Retina (tissue), 1 donor: ENCODE results near the gene LHFPL2.

Source experiments
- DNase-seq: peaks from one replicate; pipeline ENCODE4 v3.0.0-alpha.2; 2016

LHFPL2 gene

GRCh38 chr5:78613756-78614155, 34.8 kb downstream of the LHFPL2 start:
- DNase-seq = no peak

DNA sequence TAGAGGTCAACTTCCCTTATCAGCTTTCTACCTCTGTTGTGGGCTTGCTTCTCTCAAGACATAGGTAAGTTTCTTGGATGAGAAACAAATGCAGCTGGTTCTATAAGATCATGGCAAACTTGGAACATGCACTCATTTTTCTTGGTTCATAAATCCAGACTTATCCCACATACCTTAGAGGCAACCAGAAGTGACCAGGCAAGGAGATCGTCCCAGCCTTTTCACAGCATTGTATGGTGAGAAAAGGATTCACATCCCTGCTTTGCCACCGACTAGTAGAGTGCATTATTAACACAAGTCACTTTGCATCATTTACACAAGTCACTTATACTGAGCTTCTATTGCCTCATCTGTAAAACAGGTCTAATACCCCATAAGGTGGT, 35.4 kb downstream of the LHFPL2 start:
- no peak for DNase-seq

DNA sequence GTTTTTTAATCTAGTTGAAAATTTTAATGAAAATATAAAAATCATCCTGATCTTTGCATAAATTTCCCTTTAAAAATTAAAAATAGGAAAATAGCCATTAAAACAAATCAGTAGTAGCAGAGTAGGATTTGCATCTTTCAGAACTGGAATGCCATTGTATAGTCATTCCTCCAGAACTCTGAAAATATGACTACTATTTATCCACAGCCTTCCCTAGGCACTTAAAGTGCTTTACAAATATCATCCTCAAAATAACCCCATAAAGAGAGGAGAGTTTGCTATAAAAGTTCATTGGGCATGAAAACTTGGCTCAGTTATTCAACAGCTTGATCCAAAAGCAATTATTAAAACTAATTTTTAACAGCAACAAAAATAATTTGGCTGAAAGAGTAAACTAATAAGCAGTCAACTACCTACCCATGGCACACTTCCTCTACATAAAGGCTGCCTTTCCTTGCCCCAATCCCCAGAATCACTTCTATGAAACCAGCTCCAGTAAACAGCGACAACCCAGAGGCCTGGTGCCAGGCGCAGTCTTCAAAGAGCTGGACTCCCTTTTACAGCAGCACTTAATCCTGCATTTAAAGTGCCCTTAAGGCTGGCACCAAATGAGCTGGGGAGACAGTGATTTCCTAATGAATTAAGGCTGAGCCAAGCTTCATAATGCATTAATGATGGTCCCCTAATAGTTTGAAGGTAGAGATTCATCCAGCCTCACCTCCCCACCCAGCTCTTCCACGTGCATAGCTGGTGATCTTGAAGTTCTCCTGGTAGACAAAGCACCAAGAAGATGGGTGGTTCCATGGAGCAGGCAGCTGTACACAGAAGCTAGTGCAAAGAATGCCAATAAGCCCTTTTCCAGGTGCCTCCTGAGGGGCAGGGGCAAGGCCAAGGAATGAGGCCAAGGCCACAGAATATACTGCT, 36.1 kb downstream of the LHFPL2 start:
- no peak for DNase-seq

GRCh38 chr5:78611126-78611605, 37.4 kb downstream of the LHFPL2 start:
- DNase-seq = peak; percentile 27

DNA sequence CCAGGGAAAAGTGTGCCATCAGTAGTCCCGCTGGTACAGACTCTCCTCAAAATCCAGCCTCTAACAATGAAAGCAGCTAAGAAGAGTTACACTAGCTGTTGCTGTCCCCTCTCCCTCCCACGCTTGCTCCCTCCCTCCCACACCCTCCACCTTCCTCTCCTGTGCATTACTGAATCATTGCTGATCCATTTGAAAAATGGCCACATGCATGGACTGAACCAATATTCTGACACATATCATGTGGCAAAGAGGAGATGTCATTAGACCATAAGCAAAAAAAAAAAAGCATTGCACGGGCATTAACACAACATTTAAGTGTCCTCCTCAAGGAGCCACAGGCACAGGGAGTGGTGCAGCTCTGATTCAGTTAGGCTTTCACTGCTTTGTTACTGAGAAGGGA, 37.9 kb downstream of the LHFPL2 start:
- no peak for DNase-seq

GRCh38 chr5:78610163-78610583, 38.4 kb downstream of the LHFPL2 start:
- DNase-seq = no peak

GRCh38 chr5:78607864-78608263, 40.7 kb downstream of the LHFPL2 start:
- no peak for DNase-seq

GRCh38 chr5:78606241-78606640, 42.3 kb downstream of the LHFPL2 start:
- no peak for DNase-seq

DNA sequence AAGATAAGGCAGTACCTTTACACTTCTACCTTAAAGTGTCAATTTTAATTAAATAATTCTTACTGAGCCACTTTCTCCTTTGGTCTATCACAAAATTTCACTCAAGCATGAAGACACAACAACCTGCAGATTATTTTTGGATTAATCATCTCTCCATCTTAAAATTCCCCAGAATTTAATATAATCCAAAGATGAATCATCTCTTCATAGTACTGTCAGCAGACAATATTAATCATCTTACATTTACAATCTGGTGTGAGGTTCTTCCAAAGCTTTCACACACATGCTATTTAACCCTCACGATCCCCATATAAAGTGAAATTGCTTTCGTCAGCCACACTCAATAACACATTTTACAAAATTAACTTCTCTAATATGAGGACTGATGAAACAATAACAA, 43.0 kb downstream of the LHFPL2 start:
- no peak for DNase-seq

GRCh38 chr5:78604689-78605285, 43.8 kb downstream of the LHFPL2 start:
- no peak for DNase-seq

GRCh38 chr5:78603636-78604175, 44.9 kb downstream of the LHFPL2 start:
- no peak for DNase-seq

DNA sequence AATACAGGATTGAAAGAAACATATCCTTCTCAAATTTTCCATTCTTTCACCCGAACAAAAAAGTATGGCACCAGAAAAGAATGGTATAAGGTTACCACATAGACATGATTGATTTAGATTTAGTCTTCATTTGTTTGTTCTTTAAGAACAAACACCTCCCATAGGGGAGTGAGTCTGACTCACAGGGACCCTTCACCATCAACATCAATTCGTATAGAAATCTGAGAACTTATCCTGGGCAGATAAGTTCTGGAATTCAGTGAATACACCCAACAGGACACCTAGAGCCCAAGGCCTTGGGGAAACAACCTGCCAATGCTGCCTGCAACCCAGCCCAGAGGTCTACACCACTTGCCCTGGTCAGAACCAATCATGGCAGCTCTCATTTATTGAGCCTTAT, 46.2 kb downstream of the LHFPL2 start:
- no peak for DNase-seq

GRCh38 chr5:78601559-78602314, 46.8 kb downstream of the LHFPL2 start:
- no peak for DNase-seq

- no peak for DNase-seq
Measured at GRCh38 chr5:78600687-78601414, 47.7 kb downstream of the LHFPL2 start.

GRCh38 chr5:78598973-78599372, 49.6 kb downstream of the LHFPL2 start:
- no peak for DNase-seq

DNA sequence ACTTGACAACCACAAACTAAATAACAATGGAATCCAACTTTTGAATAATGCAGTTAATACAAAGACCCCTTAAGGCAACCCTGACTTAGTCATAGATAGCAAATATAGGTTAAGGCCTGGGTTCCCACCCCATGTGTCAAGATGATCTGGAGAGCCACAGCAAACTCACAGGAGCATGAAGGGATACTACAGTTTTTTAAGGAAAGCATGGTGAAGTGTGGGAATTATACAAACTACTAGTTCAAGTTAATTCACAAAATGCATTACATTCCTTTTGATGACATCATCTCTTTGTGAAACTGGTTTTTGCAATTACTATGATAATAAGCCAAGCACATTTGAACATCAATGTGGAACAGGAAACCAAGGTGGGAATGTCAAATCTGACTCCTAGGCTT, 50.6 kb downstream of the LHFPL2 start:
- DNase-seq = no peak

GRCh38 chr5:78597068-78597973, 51.3 kb downstream of the LHFPL2 start:
- DNase-seq = no peak

DNA sequence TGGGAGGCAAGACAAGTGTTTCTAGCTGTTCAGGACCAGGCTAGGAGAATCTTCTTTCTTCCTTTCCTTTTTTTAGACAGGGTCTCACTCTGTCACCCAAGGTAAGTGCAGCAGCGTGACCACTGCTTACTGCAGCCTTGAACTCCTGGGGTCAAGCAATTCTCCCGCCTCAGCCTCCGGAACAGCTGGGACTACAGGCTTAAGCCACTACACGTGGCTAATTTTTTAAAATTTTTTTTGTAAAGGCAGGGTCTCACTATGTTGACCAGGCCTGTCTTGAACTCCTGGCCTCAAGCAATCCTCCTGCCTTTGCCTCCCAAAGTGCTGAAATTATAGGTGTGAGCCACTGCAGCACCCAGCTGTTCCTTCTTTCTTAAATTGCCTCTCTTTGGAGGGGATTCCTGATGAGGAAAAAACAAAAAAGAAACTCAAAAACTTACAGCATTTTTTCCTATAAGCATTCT, 53.1 kb downstream of the LHFPL2 start:
- no peak for DNase-seq

DNA sequence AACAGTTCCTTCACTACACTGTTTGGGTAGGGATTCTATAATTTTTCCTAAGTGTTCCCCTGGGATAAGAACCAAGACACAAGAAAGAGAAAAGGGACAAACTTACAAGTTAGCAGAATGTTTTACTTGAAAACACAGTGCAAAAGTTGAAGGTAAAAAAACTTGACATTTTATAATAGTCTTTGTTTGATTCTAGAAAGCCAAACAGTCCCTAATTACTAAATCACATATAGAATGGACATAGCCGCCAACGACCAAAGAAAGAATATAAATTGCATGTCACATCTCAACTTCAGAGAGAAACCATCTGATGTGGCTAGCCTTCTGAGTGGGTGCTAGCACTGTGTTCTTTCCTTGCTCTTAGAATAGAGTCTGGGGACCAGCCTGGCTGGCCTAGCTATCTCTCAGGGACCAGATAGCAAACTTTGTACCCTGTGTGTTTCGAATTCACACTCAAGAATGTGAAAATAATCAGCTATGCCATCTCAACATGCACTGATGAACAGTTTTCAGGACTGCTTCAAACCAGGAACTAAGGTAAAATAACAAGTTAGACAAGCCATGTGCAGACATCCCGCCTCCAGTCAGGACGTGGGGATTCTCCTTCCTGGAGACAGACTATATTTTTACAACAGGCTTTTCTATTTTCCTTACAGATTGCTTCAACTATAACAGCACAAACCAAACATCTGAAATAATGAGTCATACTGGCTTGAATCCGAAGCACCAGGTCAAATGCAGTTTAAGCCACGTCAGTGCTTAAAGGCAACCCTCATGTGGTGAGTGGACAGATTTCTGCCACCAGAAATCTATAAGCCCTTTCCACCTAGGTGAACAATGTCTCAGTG, 53.7 kb downstream of the LHFPL2 start:
- no peak for DNase-seq

- DNase-seq = no peak
Measured at GRCh38 chr5:78594021-78594420, 54.6 kb downstream of the LHFPL2 start.
